ENCODE data around the gene BRCC3. TPM values are rescaled to one million over a fixed set of nuclear protein-coding genes. Genes with fewer than 3 reads are reported as not detected.
A peak's percentile ranks its signal among the peaks of the same experiment; 100 is the strongest.

Gene BRCC3
- total RNA-seq (2012; rRNA removed), result 13.5 and 15.2 TPM in 2 replicates

DNA sequence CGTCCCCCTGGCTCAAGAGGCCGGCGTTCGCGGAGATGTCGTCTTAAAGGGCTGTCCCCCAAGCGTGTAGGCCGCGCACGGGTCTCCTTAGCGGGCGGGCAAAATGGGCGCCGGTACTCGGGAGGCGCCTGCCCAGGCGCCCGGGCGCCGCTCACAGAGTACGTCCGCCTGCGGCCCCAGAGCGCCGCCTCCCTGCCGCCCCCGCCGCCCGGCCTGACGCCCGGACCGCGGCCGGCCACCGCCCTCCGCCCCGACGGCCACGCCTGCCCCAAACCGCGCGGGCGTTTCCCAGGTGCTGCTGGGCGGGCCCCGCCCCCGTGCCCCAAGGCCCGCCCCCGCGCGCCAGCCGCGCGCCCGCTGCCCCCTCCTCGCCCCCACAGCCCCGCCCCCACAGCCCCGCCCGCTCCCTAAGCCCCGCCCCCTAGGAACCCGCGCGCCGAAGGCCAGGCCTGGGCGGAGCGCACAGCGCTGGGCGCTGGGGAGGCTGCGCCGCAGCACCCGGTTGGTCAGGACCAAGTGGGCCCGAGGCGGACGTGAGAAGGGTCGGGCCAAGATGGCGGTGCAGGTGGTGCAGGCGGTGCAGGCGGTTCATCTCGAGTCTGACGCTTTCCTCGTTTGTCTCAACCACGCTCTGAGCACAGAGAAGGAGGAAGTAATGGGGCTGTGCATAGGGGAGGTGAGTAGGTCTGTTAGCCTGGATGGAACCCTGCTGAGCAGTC lies at the start of gene BRCC3, which contains the start of the genes CMC4 and MTCP1:
Gene BRCC3 (plus strand): TSS at position 534 of the 719 bp plus-strand sequence. CDS start 20 bp downstream, at position 554.
Gene CMC4 (minus strand): TSS at position 162 of the 719 bp plus-strand sequence. CDS start 7,113 bp downstream, outside the sequence.
Gene MTCP1 (minus strand): TSS at position 162 of the 719 bp plus-strand sequence. CDS start 5,126 bp downstream, outside the sequence.
- Histone ChIP-seq H3K36me3 (ENCODE audit: insufficient read depth, low read length) (peaks cover 8% of the 10 kb centered on the region), H3K4me3 (ENCODE audit: low read length) (peak within 1 kb of the TSS; percentile 78), H3K9ac (ENCODE audit: low read depth, low read length) (peak within 1 kb of the TSS; percentile 90), H3K4me2 (ENCODE audit: low read length) (peak within 1 kb of the TSS; percentile 84), H3K9me3 (replicated peaks; ENCODE audit: low read length) (no peaks in the 10 kb centered on the region), H3K4me1 (ENCODE audit: control insufficient read depth, insufficient read depth, low read length) (peaks cover 14% of the 10 kb centered on the region), H3K27me3 (ENCODE audit: control insufficient read depth, insufficient read depth, low read length) (no peaks in the 10 kb centered on the region)

DNA sequence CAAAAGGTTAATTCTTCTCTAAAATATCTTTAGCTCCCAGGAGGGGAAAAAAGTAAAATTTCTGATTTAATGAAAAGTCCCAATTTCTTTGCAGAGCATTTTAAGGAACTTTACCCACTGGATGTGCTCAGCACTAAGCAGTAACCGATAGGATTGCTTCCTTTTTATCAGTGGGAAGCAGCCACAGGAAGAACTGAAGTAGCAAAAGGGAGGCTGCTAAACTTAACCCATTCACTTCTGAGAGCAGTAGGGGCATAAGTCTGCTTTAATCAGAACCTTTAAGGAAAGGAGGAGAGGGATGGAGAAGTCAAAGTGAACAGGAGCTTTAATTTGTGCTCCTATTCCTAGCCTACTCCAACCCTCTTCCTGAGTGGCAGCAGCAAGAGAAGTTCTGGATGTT lies 48.7 kb upstream of the BRCC3 start, which contains the start of gene F8:
Gene F8 (minus strand): TSS at position 139 of the 400 bp plus-strand sequence. CDS start 171 bp downstream, outside the sequence.
- H3K4me3 ChIP-seq (ENCODE audit: low read length), result no peak within 1 kb of the TSS
- no peaks in the 10 kb centered on the region for H3K9me3 ChIP-seq (replicated peaks; ENCODE audit: low read length)
- H3K36me3 ChIP-seq (ENCODE audit: insufficient read depth, low read length), result no peaks in the 10 kb centered on the region
- no peak within 1 kb of the TSS for H3K9ac ChIP-seq (ENCODE audit: low read depth, low read length)
- no peaks in the 10 kb centered on the region for H3K4me1 ChIP-seq (ENCODE audit: control insufficient read depth, insufficient read depth, low read length)
- no peaks in the 10 kb centered on the region for H3K27me3 ChIP-seq (ENCODE audit: control insufficient read depth, insufficient read depth, low read length)
- no peak within 1 kb of the TSS for H3K4me2 ChIP-seq (ENCODE audit: low read length)

DNA sequence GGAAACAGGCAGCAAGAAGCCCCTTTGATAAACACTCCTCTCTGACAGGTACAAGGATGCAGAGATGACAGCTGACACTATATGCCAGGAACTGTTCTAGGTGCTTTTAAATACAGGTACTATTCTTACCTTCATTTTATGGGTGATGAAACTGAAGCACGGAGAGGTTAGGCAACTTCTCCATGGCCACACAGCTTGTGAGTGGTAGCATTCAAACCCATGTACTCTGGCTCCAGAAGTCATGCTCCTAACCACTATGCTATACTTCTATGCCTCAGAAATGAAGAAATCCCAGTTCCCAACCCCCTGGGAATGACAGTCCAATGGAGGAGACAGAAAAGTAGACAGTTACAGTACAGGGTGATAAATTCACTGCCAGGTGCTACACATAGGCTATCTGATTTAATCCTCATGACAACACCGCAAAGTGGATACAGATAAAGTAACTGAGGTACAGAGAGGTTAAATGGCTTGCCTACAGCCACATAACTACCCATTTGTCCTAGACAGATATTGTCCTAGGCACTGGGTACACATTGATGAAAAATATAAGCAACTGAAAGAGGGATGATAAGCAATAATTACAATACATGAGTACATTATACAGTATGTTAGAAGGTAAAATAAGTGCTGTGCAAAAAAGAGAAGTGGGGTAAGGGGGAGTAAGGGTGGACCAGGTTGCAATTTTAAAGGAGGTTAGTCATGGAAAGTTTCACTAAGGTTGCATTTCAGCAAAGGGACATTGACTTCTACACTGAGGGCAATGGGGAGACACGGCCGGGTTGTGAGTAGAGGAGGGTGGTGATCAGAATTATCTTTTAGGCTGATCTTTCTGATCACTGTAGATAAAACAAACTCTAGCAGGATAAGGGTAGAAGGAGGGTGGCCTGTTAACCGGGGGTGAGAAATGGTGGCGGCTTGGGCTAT lies 47.1 kb upstream of the BRCC3 start:
- Histone ChIP-seq H3K9ac (ENCODE audit: low read depth, low read length) (no peak overlapping the region), H3K4me1 (ENCODE audit: control insufficient read depth, insufficient read depth, low read length) (peaks cover 8% of the 10 kb centered on the region), H3K9me3 (replicated peaks; ENCODE audit: low read length) (no peaks in the 10 kb centered on the region)

DNA sequence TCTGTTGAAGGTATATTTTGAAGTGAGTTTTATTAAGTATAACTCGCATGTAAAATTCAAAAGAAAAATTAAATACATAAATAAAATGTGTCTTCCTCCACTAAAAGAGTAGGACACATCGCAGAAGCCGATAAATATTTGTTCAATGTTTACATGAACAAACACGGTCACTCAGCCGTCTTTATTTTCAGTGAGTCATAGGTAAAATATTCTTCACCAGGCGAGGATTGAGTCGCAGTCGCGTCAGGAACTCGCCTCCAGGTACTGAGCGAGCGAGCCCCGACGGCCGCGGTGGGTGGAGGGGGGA lies 44.9 kb upstream of the BRCC3 start:
- no peaks in the 10 kb centered on the region for H3K9me3 ChIP-seq (replicated peaks; ENCODE audit: low read length)
- H3K27me3 ChIP-seq (ENCODE audit: control insufficient read depth, insufficient read depth, low read length), result no peaks in the 10 kb centered on the region
- peak overlapping the region; percentile 73 for H3K4me2 ChIP-seq (ENCODE audit: low read length)
- peaks cover 8% of the 10 kb centered on the region for H3K4me1 ChIP-seq (ENCODE audit: control insufficient read depth, insufficient read depth, low read length)
- H3K4me3 ChIP-seq (ENCODE audit: low read length), result peak overlapping the region; percentile 73
- H3K36me3 ChIP-seq (ENCODE audit: insufficient read depth, low read length), result no peaks in the 10 kb centered on the region
- peak overlapping the region; percentile 86 for H3K9ac ChIP-seq (ENCODE audit: low read depth, low read length)

More for the DNA sequence above, 47.1 kb upstream of the BRCC3 start:
- Histone ChIP-seq H3K4me3 (ENCODE audit: low read length) (no peak overlapping the region), H3K27me3 (ENCODE audit: control insufficient read depth, insufficient read depth, low read length) (no peaks in the 10 kb centered on the region), H3K36me3 (ENCODE audit: insufficient read depth, low read length) (no peaks in the 10 kb centered on the region), H3K4me2 (ENCODE audit: low read length) (no peak overlapping the region)

DNA sequence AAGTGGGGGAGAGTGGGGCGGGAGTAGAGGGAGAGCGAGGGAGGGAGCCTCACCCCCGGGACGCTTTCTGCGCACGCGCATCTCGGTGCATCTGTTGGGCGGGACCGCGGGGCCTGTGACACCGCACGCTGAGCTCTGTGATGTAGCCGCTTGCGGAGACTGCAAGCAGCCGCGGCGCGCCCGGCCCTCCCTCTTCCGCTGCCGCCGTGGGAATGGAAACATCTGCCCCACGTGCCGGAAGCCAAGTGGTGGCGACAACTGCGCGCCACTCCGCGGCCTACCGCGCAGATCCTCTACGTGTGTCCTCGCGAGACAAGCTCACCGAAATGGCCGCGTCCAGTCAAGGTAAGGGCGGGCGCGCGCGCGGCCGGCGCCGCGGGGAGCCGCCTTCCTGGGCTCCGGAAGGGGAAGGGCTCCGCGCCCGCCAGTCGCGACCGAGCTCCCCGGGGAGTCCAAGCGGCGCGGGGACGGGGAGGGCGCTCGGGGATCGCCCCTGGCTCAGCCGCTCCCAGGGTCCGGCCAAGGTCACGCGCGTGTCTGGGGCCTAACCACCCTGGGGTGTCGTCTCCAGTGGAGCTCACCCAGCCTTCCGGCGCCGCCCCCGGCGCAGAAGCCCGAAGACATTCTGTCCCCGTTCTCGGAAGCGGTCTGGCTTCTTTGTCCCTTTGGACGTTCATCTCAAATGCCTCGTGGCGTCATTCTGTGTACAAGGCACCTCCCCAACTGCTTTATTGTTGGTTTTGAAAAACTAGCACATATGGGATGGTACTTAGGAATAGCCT lies 44.4 kb upstream of the BRCC3 start, which contains the start of gene FUNDC2:
Gene FUNDC2 (plus strand): TSS at position 118 of the 782 bp plus-strand sequence. CDS start 95 bp downstream, at position 213.
- Histone ChIP-seq H3K4me2 (ENCODE audit: low read length) (peak within 1 kb of the TSS; percentile 73), H3K4me1 (ENCODE audit: control insufficient read depth, insufficient read depth, low read length) (peaks cover 8% of the 10 kb centered on the region), H3K9ac (ENCODE audit: low read depth, low read length) (peak within 1 kb of the TSS; percentile 86), H3K4me3 (ENCODE audit: low read length) (peak within 1 kb of the TSS; percentile 73), H3K9me3 (replicated peaks; ENCODE audit: low read length) (no peaks in the 10 kb centered on the region), H3K27me3 (ENCODE audit: control insufficient read depth, insufficient read depth, low read length) (no peaks in the 10 kb centered on the region), H3K36me3 (ENCODE audit: insufficient read depth, low read length) (no peaks in the 10 kb centered on the region)

DNA sequence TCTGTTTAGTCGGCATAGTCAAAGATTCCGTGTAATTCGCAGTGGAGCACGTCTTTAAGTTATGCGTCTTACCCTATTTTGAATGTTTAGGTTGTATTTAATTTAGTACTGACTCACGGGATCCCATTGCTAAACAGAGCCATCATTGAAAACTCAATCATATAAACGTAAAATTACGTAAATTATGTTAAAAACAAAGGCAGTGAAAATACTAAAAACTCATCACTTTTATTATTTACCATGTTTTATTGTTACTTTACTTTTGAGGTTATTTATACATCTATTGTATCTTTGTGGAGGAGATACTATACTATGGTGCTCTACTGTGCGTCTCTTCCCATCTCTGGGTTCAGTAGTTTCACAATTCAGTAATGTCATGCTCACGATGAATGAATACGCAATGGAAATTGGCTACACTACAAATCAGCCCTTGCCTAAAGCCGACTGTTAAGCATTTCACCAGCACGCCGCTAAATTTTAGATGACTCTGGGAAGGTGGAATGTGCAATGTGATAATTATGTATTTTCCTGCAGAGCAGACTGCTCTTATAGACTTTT lies 43.7 kb upstream of the BRCC3 start:
- H3K36me3 ChIP-seq (ENCODE audit: insufficient read depth, low read length), result no peaks in the 10 kb centered on the region
- H3K27me3 ChIP-seq (ENCODE audit: control insufficient read depth, insufficient read depth, low read length), result no peaks in the 10 kb centered on the region
- H3K4me2 ChIP-seq (ENCODE audit: low read length), result peak overlapping the region; percentile 73
- H3K9ac ChIP-seq (ENCODE audit: low read depth, low read length), result peak overlapping the region; percentile 86
- peak overlapping the region; percentile 73 for H3K4me3 ChIP-seq (ENCODE audit: low read length)
- peaks cover 8% of the 10 kb centered on the region for H3K4me1 ChIP-seq (ENCODE audit: control insufficient read depth, insufficient read depth, low read length)
- H3K9me3 ChIP-seq (replicated peaks; ENCODE audit: low read length), result no peaks in the 10 kb centered on the region

DNA sequence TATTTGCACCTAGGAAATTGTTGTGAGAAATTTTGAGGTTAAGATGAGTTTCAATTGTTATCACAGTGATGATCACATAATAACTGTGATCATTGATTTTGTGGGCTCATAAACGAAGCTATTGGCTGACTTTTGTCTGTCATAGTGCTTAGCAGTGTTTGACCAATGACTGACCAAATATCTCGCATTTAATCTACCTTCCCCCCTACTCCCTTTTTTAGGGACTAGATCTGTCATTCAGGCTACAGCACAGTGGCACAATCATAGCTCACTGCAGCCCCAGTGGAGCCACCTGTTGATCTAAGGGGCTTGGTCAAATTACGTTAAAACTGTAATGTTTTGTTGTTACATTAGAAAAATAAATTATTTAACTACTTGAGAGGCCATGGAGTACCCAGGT lies 43.2 kb upstream of the BRCC3 start:
- Histone ChIP-seq H3K36me3 (ENCODE audit: insufficient read depth, low read length) (no peaks in the 10 kb centered on the region), H3K27me3 (ENCODE audit: control insufficient read depth, insufficient read depth, low read length) (no peaks in the 10 kb centered on the region), H3K4me2 (ENCODE audit: low read length) (peak overlapping the region; percentile 73), H3K4me3 (ENCODE audit: low read length) (peak overlapping the region; percentile 73), H3K4me1 (ENCODE audit: control insufficient read depth, insufficient read depth, low read length) (peaks cover 8% of the 10 kb centered on the region), H3K9ac (ENCODE audit: low read depth, low read length) (peak overlapping the region; percentile 86), H3K9me3 (replicated peaks; ENCODE audit: low read length) (no peaks in the 10 kb centered on the region)

DNA sequence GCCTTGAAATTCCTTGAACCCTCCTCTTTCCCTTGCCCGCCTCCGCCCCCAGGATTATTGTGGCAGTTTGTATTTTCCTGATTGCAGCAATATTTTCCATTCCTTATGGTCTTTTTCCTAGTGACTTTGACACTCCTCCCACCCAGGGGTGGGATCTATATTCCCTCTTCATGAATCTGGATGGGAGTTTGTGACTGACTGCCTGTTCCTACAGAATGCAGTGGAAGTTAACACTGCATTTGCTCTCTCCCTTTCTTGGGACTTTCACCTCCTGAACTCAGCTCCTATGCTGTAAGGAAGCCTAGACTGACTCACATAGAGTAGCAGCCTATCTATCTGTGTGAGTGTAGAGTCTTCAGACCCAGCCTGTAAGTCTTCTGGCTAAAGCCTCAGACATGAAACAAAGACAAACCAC lies 42.4 kb upstream of the BRCC3 start:
- no peaks in the 10 kb centered on the region for H3K27me3 ChIP-seq (ENCODE audit: control insufficient read depth, insufficient read depth, low read length)
- no peaks in the 10 kb centered on the region for H3K36me3 ChIP-seq (ENCODE audit: insufficient read depth, low read length)
- no peak overlapping the region for H3K4me3 ChIP-seq (ENCODE audit: low read length)
- H3K9me3 ChIP-seq (replicated peaks; ENCODE audit: low read length), result no peaks in the 10 kb centered on the region
- peaks cover 8% of the 10 kb centered on the region for H3K4me1 ChIP-seq (ENCODE audit: control insufficient read depth, insufficient read depth, low read length)
- H3K4me2 ChIP-seq (ENCODE audit: low read length), result no peak overlapping the region
- H3K9ac ChIP-seq (ENCODE audit: low read depth, low read length), result no peak overlapping the region

DNA sequence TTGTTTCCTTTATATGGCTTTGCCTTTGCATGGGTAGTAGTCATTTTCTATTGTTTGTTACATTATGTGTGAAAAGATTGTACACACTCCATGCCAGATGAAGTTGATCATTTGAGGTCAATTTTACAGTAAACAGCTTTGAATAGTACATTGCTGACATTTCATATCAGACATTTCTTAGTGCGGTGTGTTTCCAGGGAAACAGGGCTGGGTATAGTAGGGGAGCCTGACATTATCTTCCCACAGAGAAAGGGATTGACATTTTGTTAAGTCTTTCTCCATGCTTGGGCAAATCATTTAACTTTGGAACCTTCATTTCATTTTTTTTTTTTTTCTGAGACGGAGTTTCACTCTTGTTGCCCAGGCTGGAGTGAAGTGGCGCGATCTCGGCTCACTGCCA lies 39.7 kb upstream of the BRCC3 start:
- Histone ChIP-seq H3K9ac (ENCODE audit: low read depth, low read length) (no peak overlapping the region), H3K27me3 (ENCODE audit: control insufficient read depth, insufficient read depth, low read length) (no peaks in the 10 kb centered on the region), H3K9me3 (replicated peaks; ENCODE audit: low read length) (peaks cover 4% of the 10 kb centered on the region), H3K4me1 (ENCODE audit: control insufficient read depth, insufficient read depth, low read length) (peaks cover 8% of the 10 kb centered on the region), H3K4me3 (ENCODE audit: low read length) (no peak overlapping the region), H3K36me3 (ENCODE audit: insufficient read depth, low read length) (no peaks in the 10 kb centered on the region), H3K4me2 (ENCODE audit: low read length) (no peak overlapping the region)

DNA sequence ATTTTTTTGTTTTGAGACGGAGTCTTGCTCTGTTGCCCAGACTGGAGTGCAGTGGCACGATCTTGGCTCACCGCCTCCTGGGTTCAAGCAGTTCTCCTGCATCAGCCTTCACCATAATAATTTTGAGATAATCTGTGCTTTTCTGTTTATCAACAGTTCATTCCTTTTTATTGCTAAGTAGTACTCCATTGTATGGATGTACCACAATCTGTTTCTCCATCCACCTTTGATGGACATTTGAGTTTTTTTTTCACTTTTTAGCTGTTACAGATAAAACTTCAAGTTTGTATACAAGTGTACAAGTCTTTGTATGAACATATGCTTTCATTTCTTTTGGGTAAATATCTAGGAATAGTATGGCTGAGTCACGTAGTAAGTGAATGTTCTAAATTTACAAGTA lies 35.6 kb upstream of the BRCC3 start:
- no peaks in the 10 kb centered on the region for H3K27me3 ChIP-seq (ENCODE audit: control insufficient read depth, insufficient read depth, low read length)
- H3K4me3 ChIP-seq (ENCODE audit: low read length), result no peak overlapping the region
- no peaks in the 10 kb centered on the region for H3K36me3 ChIP-seq (ENCODE audit: insufficient read depth, low read length)
- no peak overlapping the region for H3K9ac ChIP-seq (ENCODE audit: low read depth, low read length)
- H3K4me2 ChIP-seq (ENCODE audit: low read length), result no peak overlapping the region
- H3K4me1 ChIP-seq (ENCODE audit: control insufficient read depth, insufficient read depth, low read length), result no peaks in the 10 kb centered on the region
- H3K9me3 ChIP-seq (replicated peaks; ENCODE audit: low read length), result peaks cover 4% of the 10 kb centered on the region

Data from skeletal muscle satellite cell (primary cell).